Neural progenitor cell (in vitro differentiated cells): ENCODE measurements around the gene OTOS. TPM values are rescaled to one million over a fixed set of nuclear protein-coding genes. Genes with fewer than 3 reads are reported as not detected.

Experiments used
- DNase-seq: peaks from one replicate; pipeline ENCODE4 v3.0.0-alpha.2; 2016; ENCODE audit warnings: low spot score
- H2AFZ ChIP-seq: fragments of 200-600 bp; sonication (generic); replicated peaks from 2 replicates; pipeline ENCODE4 v1.6.1; 2016; ENCODE audit warnings: antibody characterized with exemption
- H3F3A ChIP-seq: fragments of 200-600 bp; sonication (generic); 2 replicates; pipeline ENCODE4 v1.6.1; 2016; ENCODE audit warnings: antibody characterized with exemption, low read depth
- H3K27ac ChIP-seq: fragments of 200-600 bp; sonication (generic); 2 replicates; pipeline ENCODE4 v1.5.1; 2016; ENCODE audit warnings: mild to moderate bottlenecking
- H3K27me3 ChIP-seq: fragments of 200-600 bp; sonication (generic); 2 replicates; pipeline ENCODE4 v1.6.1; 2016; ENCODE audit warnings: mild to moderate bottlenecking, moderate library complexity
- H3K36me3 ChIP-seq: fragments of 200-600 bp; sonication (generic); 2 replicates; pipeline ENCODE4 v1.5.1; 2016
- H3K4me1 ChIP-seq: fragments of 200-600 bp; sonication (generic); 2 replicates; pipeline ENCODE4 v1.6.1; 2016; ENCODE audit warnings: mixed run types
- H3K4me2 ChIP-seq: fragments of 200-600 bp; sonication (generic); 2 replicates; pipeline ENCODE4 v1.6.1; 2016
- H3K4me3 ChIP-seq: fragments of 200-600 bp; sonication (generic); 2 replicates; pipeline ENCODE4 v1.5.1; 2016
- H3K79me2 ChIP-seq: fragments of 200-600 bp; sonication (generic); 2 replicates; pipeline ENCODE4 v1.6.1; 2016; ENCODE audit warnings: low read depth
- H3K9ac ChIP-seq: fragments of 200-600 bp; sonication (generic); 2 replicates; pipeline ENCODE4 v1.6.1; 2016
- H3K9me3 ChIP-seq: fragments of 200-600 bp; sonication (generic); 2 replicates; pipeline ENCODE4 v1.5.1; 2016; ENCODE audit warnings: low read depth
- H4K20me1 ChIP-seq: fragments of 200-600 bp; sonication (generic); 2 replicates; pipeline ENCODE4 v1.6.1; 2016; ENCODE audit warnings: low read depth
- H3K27ac Mint-ChIP-seq: 3 replicates; pipeline ENCODE4 v1.8.0; 2021; ENCODE audit warnings: mixed read lengths
- H3K27me3 Mint-ChIP-seq: 2 replicates; pipeline ENCODE4 v1.8.0; 2022; ENCODE audit warnings: low read depth, mild to moderate bottlenecking, inconsistent platforms, moderate library complexity, mixed read lengths; ENCODE audit not compliant: insufficient read depth
- H3K36me3 Mint-ChIP-seq: 3 replicates; pipeline ENCODE4 v1.8.0; 2021; ENCODE audit warnings: mixed read lengths
- H3K4me1 Mint-ChIP-seq: 3 replicates; pipeline ENCODE4 v1.8.0; 2021; ENCODE audit warnings: mixed read lengths
- H3K4me3 Mint-ChIP-seq: 3 replicates; pipeline ENCODE4 v1.8.0; 2021; ENCODE audit warnings: mild to moderate bottlenecking, moderate library complexity, mixed read lengths
- H3K9me3 Mint-ChIP-seq: 3 replicates; pipeline ENCODE4 v1.8.0; 2020; ENCODE audit warnings: mixed read lengths
- EZH2 ChIP-seq: fragments of 200-600 bp; sonication (generic); IDR thresholded peaks from 2 replicates; pipeline ENCODE4 v1.6.1; 2017; ENCODE audit warnings: antibody characterized with exemption, mild to moderate bottlenecking, moderate library complexity
- EZH2phosphoT487 ChIP-seq: fragments of 200-600 bp; sonication (generic); IDR thresholded peaks from 2 replicates; pipeline ENCODE4 v1.6.1; 2017; ENCODE audit warnings: antibody characterized with exemption
- total RNA-seq: library from RNA; depleted of rRNA; stranded (reverse); fragments of >200 nt; gene quantifications from 2 replicates; pipeline ENCODE4 v1.2.3, GENCODE V29; 2015; ENCODE audit warnings: low replicate concordance
- TF ChIP-seq, protein P1 (sequence below): fragments of 200-600 bp; sonication (generic); IDR thresholded peaks from 2 replicates; pipeline ENCODE4 v1.5.1; 2017; ENCODE audit warnings: antibody characterized with exemption, mild to moderate bottlenecking

Gene OTOS
- total RNA-seq, 1 donor from 2014 or later = not detected

DNA sequence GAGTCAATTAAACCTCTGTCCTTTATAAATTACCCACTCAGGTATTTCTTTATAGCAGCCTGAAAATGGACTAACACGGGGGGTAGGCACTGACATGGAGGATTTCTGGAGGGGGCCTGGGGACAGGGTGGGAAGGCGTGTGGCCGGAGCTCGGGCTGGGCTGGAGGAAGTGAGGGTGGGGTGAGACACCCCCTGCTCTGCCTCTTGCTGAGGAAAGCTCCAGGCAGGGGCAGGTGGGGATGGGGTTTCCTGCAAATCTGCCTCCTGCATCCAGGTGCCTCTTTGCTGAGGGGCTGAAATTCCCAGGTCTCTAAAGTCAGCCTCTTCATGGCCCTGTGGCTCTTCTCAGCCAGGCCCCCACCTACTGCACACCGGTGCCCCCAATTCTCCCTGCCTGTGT, 25.7 kb upstream of the OTOS start:
- peaks cover 15% of the 10 kb centered on the region for H3K27me3 Mint-ChIP-seq
- no peak overlapping the region for H3K4me2 ChIP-seq
- no peak overlapping the region for H3K27ac ChIP-seq
- H3K9me3 ChIP-seq = no peaks in the 10 kb centered on the region
- H3K9ac ChIP-seq = no peak overlapping the region
- H3F3A ChIP-seq = peaks cover 15% of the 10 kb centered on the region
- H3K36me3 ChIP-seq = no peaks in the 10 kb centered on the region
- no peak overlapping the region for H3K27ac Mint-ChIP-seq
- H3K4me1 ChIP-seq = peaks cover 14% of the 10 kb centered on the region
- H3K4me3 Mint-ChIP-seq = no peak overlapping the region
- no peaks in the 10 kb centered on the region for H3K79me2 ChIP-seq
- TF ChIP-seq EZH2phosphoT487 = no peak
- TF ChIP-seq, protein P1, sequence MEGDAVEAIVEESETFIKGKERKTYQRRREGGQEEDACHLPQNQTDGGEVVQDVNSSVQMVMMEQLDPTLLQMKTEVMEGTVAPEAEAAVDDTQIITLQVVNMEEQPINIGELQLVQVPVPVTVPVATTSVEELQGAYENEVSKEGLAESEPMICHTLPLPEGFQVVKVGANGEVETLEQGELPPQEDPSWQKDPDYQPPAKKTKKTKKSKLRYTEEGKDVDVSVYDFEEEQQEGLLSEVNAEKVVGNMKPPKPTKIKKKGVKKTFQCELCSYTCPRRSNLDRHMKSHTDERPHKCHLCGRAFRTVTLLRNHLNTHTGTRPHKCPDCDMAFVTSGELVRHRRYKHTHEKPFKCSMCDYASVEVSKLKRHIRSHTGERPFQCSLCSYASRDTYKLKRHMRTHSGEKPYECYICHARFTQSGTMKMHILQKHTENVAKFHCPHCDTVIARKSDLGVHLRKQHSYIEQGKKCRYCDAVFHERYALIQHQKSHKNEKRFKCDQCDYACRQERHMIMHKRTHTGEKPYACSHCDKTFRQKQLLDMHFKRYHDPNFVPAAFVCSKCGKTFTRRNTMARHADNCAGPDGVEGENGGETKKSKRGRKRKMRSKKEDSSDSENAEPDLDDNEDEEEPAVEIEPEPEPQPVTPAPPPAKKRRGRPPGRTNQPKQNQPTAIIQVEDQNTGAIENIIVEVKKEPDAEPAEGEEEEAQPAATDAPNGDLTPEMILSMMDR = no peak
- no peak for TF ChIP-seq EZH2
- no peaks in the 10 kb centered on the region for H3K27me3 ChIP-seq
- peaks cover 2% of the 10 kb centered on the region for H3K9me3 Mint-ChIP-seq
- no peak overlapping the region for H2AFZ ChIP-seq
- H3K4me3 ChIP-seq = no peak overlapping the region
- H3K36me3 Mint-ChIP-seq = no peaks in the 10 kb centered on the region
- H3K4me1 Mint-ChIP-seq = peaks cover 13% of the 10 kb centered on the region
- H4K20me1 ChIP-seq = no peaks in the 10 kb centered on the region
- no peak for DNase-seq

DNA sequence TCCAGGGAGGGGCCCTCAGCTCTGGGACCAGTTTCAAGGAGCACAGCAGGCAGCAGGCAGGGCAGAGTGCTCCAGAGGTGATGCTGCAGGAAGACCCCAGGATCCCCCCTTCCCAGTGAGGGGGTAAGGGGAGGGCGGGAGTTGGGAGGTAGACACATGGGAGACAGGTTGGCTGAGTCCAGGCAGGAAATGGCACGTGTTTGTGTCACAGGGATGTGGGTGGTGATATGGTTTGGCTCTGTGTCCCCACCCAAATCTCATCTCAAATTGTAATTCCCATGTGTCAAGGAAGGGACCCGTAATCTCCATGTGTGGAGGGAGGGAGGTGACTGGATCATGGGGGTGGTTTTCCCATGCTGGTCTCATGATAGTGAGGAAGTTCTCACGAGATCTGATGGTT, 25.2 kb upstream of the OTOS start:
- TF ChIP-seq, protein P1 = no peak
- TF ChIP-seq EZH2 (no peak), EZH2phosphoT487 (no peak)
- H3K27ac ChIP-seq = no peak overlapping the region
- no peak overlapping the region for H3K4me2 ChIP-seq
- no peak overlapping the region for H3K9ac ChIP-seq
- no peak overlapping the region for H2AFZ ChIP-seq
- H3K36me3 ChIP-seq = no peaks in the 10 kb centered on the region
- H3K4me1 ChIP-seq = peaks cover 9% of the 10 kb centered on the region
- no peak for DNase-seq
- Mint-ChIP-seq H3K9me3 (peaks cover 2% of the 10 kb centered on the region), H3K27ac (no peak overlapping the region), H3K27me3 (peaks cover 15% of the 10 kb centered on the region), H3K4me3 (no peak overlapping the region), H3K36me3 (no peaks in the 10 kb centered on the region), H3K4me1 (peaks cover 8% of the 10 kb centered on the region)
- H3K79me2 ChIP-seq = no peaks in the 10 kb centered on the region
- no peak overlapping the region for H3K4me3 ChIP-seq
- H3K9me3 ChIP-seq = no peaks in the 10 kb centered on the region
- H3F3A ChIP-seq = peaks cover 15% of the 10 kb centered on the region
- H3K27me3 ChIP-seq = no peaks in the 10 kb centered on the region
- H4K20me1 ChIP-seq = no peaks in the 10 kb centered on the region

GRCh38 chr2:240165034-240165433, 24.6 kb upstream of the OTOS start:
- Mint-ChIP-seq H3K27ac (no peak overlapping the region), H3K36me3 (no peaks in the 10 kb centered on the region), H3K9me3 (peaks cover 2% of the 10 kb centered on the region), H3K4me3 (no peak overlapping the region), H3K27me3 (peaks cover 15% of the 10 kb centered on the region), H3K4me1 (peaks cover 2% of the 10 kb centered on the region)
- Histone ChIP-seq H3K4me1 (peaks cover 2% of the 10 kb centered on the region), H3K9me3 (no peaks in the 10 kb centered on the region), H3K27me3 (no peaks in the 10 kb centered on the region), H4K20me1 (no peaks in the 10 kb centered on the region), H3K4me3 (no peak overlapping the region), H2AFZ (no peak overlapping the region), H3K27ac (no peak overlapping the region), H3K79me2 (no peaks in the 10 kb centered on the region), H3K4me2 (no peak overlapping the region), H3F3A (peaks cover 9% of the 10 kb centered on the region), H3K9ac (no peak overlapping the region), H3K36me3 (no peaks in the 10 kb centered on the region)
- DNase-seq = no peak
- no peak for TF ChIP-seq EZH2phosphoT487
- TF ChIP-seq, protein P1 = no peak
- TF ChIP-seq EZH2 = no peak
